ENCODE measurements around the gene DOCK8.

- no peak for TF ChIP-seq POLR2AphosphoS5 (IDR thresholded peaks at IDR 0.05)
- no peak for TF ChIP-seq CTCF (IDR thresholded peaks at IDR 0.05)
These were observed 138.4 kb downstream of the DOCK8 start for GRCh38 chr9:353077-353476.
